Measurements from ENCODE around the gene TECTB.

GRCh38 chr10:112240441-112240840, 42.8 kb upstream of the TECTB start:
- no peak for TF ChIP-seq CTCF (IDR thresholded peaks at IDR 0.05; ENCODE audit: borderline replicate concordance, extremely low read depth, low read length, poor library complexity, severe bottlenecking)
- no peak for TF ChIP-seq EZH2 (IDR thresholded peaks at IDR 0.05; ENCODE audit: borderline replicate concordance, low read depth, low read length, severe bottlenecking)

Measured in DND-41 (cell line).